ENCODE data around the gene DPP9.

- TF ChIP-seq EP300 (IDR thresholded peaks at IDR 0.05) (no peak), CTCF (IDR thresholded peaks at IDR 0.05) (no peak), POLR2A (IDR thresholded peaks at IDR 0.05) (no peak), POLR2AphosphoS5 (IDR thresholded peaks at IDR 0.05) (no peak)
Measured at GRCh38 chr19:4673216-4673615, 50.4 kb downstream of the DPP9 start.
